Endometrial microvascular endothelial cells (primary cell): ENCODE data around the gene CHSY3. TPM values are rescaled to one million over a fixed set of nuclear protein-coding genes. Genes with fewer than 3 reads are reported as not detected.

Experiments
- in situ Hi-C: cut with HindIII; loops from 2 replicates; pipeline ENCODE4 v1.10.0; 2017; ENCODE audit warnings: low sequenced_read_pairs, low pct_unique_long_range_greater_than_20kb; ENCODE audit errors: inconsistent ontology term
- total RNA-seq: library from RNA; depleted of rRNA; stranded (reverse); fragments of >200 nt; gene quantifications from one replicate; pipeline ENCODE4 v1.2.3, GENCODE V29; 2015; ENCODE audit errors: inconsistent ontology term

The CHSY3 gene
- total RNA-seq, 1 donor from 2014 or later = 2.1 TPM

- in situ Hi-C loops = no loop called here
These were observed 33.8 kb downstream of the CHSY3 start for GRCh38 chr5:129938077-129938476.

GRCh38 chr5:129943936-129944335 is 39.7 kb downstream of the CHSY3 start:
- in situ Hi-C loops = no loop called here

- in situ Hi-C loops = no loop called here
These were observed 40.8 kb downstream of the CHSY3 start for GRCh38 chr5:129945028-129945427.

GRCh38 chr5:129945774-129946270 is 41.6 kb downstream of the CHSY3 start:
- in situ Hi-C loops = no loop called here

- in situ Hi-C loops = no loop called here
These were observed 46.8 kb downstream of the CHSY3 start for GRCh38 chr5:129951039-129951438.

GRCh38 chr5:129958581-129958980 is 54.3 kb downstream of the CHSY3 start:
- in situ Hi-C loops = no loop called here

- in situ Hi-C loops = no loop called here
These were observed 56.6 kb downstream of the CHSY3 start for GRCh38 chr5:129960831-129961230.

- in situ Hi-C loops = no loop called here
These were observed 58.2 kb downstream of the CHSY3 start for GRCh38 chr5:129962506-129962905.

- in situ Hi-C loops = no loop called here
These were observed 59.1 kb downstream of the CHSY3 start for GRCh38 chr5:129963359-129963758.

- in situ Hi-C loops = no loop called here
These were observed 61.8 kb downstream of the CHSY3 start for GRCh38 chr5:129966071-129966470.

- in situ Hi-C loops = no loop called here
These were observed 67.4 kb downstream of the CHSY3 start for GRCh38 chr5:129971714-129972113.

- in situ Hi-C loops = no loop called here
These were observed 68.3 kb downstream of the CHSY3 start for GRCh38 chr5:129972465-129973141.

GRCh38 chr5:129973716-129974426 is 69.6 kb downstream of the CHSY3 start:
- in situ Hi-C loops = no loop called here

- in situ Hi-C loops = no loop called here
These were observed 73.5 kb downstream of the CHSY3 start for GRCh38 chr5:129977810-129978209.

GRCh38 chr5:129978270-129978669 is 74.0 kb downstream of the CHSY3 start:
- in situ Hi-C loops = no loop called here

- in situ Hi-C loops = no loop called here
These were observed 84.2 kb downstream of the CHSY3 start for GRCh38 chr5:129988453-129988852.

- in situ Hi-C loops = no loop called here
These were observed 87.5 kb downstream of the CHSY3 start for GRCh38 chr5:129991780-129992179.

- in situ Hi-C loops = no loop called here
These were observed 92.6 kb downstream of the CHSY3 start for GRCh38 chr5:129996896-129997295.

- in situ Hi-C loops = no loop called here
These were observed 96.2 kb downstream of the CHSY3 start for GRCh38 chr5:130000460-130000859.

GRCh38 chr5:130002183-130002582 is 97.9 kb downstream of the CHSY3 start:
- in situ Hi-C loops = no loop called here
